Prostate gland (tissue), 2 donors: ENCODE data around the gene GULP1. TPM values are rescaled to one million over a fixed set of nuclear protein-coding genes. Genes with fewer than 3 reads are reported as not detected.
"Not testable (repeated sequence)": the region's sequence is repeated elsewhere in the genome, so short reads cannot be mapped to it uniquely, and the experiment has no call there.

Experiments used
- DNase-seq: peaks from one replicate; pipeline ENCODE4 v3.0.0-alpha.2; 2019; ENCODE audit warnings: low spot score
- H3K27ac ChIP-seq, 2 donors: fragments of 200-600 bp; sonication (generic); 2 replicates each; pipeline ENCODE4 v1.5.1; 2017 to 2019
- H3K27me3 ChIP-seq: fragments of 200-600 bp; sonication (generic); replicated peaks from 2 replicates; pipeline ENCODE4 v1.5.1; 2019; ENCODE audit not compliant: insufficient read depth
- H3K36me3 ChIP-seq, 2 donors: fragments of 200-600 bp; sonication (generic); 1 replicate in 1 of 2; 2 replicates in 1 of 2; pipeline versions ENCODE4 v1.5.1 to v1.8.1; 2017 to 2019
- H3K4me1 ChIP-seq: fragments of 200-600 bp; sonication (generic); replicated peaks from 2 replicates; pipeline ENCODE4 v1.5.1; 2019
- H3K4me3 ChIP-seq, 2 donors: fragments of 200-600 bp; sonication (generic); 2 replicates each; pipeline ENCODE4 v1.5.1; 2017 to 2019
- H3K9me3 ChIP-seq: fragments of 200-600 bp; sonication (generic); 2 replicates; pipeline ENCODE4 v1.5.1; 2017
- POLR2A ChIP-seq: fragments of 450-650 bp; IDR thresholded peaks from one replicate; pipeline ENCODE4 v1.6.1; 2016; ENCODE audit warnings: antibody characterized with exemption, mild to moderate bottlenecking
- POLR2AphosphoS5 ChIP-seq: sonication (generic); formaldehyde crosslinking; IDR thresholded peaks from one replicate; pipeline ENCODE4 v1.6.1; 2017; ENCODE audit warnings: antibody characterized with exemption
- WGBS: methylation state at CpG from one replicate; pipeline ENCODE4 v1.1.5; 2018; 5-methylcytosine and 5-hydroxymethylcytosine counted together
- intact Hi-C: fragments of 100-400 bp; cut with DNase I; formaldehyde crosslinking; loops from one replicate; pipeline ENCODE4 v1.14.2; 2022
- total RNA-seq, 2 donors: library from RNA; depleted of rRNA; stranded (reverse); fragments of >200 nt; gene quantifications; one replicate each; pipeline ENCODE4 v1.1.0, GENCODE V29; 2016
- TF ChIP-seq, protein P1 (sequence below), 4 experiments: fragments of 200-600 bp in 2 of 4; fragments of 450-650 bp in 2 of 4; sonication (generic) in 2 of 4; IDR thresholded peaks; 1 replicate in 3 of 4; 2 replicates in 1 of 4; pipeline ENCODE4 v1.5.1; 2016 to 2019; ENCODE audit warnings: antibody characterized with exemption in 4 of 4, mild to moderate bottlenecking in 2 of 4, moderate library complexity in 2 of 4

GULP1 gene
- total RNA-seq, 2 donors from 2014 or later, result 29.3 to 45.4 TPM

DNA sequence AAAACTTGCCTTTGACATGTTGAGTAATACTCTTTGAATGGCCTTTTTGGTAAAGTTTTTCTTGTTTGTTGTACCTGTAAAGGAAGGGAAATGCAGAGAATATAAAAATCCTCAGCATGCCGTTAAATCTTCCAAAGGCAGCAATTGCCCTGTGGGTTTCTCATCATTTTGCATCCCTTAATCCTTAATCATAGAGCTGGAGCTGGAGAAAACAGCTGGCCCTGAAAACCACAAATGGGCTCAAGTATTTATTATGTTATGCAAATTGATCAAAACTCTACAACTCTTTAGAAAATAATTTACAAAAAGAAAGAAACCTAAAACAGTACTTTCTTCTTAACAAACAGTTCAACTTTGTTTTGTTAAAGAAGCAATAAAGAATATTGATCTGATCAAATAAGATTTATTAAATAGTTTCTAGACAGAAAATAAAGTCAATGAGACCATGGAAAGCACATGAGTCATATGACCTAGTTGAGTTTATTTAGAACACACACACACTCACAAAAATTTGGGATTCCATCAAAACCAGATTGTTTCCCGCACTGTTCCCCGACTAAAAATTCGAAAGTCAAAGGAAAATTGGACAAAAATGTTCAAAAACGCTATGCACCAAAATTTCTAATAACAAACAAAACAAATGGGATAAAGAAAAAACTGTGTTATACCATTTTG, 309.0 kb downstream of the GULP1 start:
- WGBS, result 89% methylated on average over 5 of the region's 5 CpGs

DNA sequence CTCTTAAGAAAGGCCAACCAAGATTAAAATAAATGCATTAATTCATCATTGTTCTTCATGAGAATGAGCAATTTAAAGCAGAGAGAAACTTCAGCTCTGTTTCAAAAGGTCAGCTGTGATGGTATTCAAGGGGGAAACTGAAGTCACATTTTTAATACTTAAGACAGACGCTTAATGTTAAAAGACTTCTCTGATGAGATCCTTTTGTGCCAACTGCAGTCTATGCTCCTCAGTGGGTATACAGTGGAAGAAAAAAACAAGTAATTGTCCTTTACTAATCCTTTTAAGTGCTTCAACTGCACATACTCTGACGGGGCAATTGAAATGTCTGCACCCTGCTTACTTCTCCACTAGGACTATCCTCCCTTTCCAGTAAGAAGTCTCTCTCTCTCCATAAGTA, 309.7 kb downstream of the GULP1 start:
- DNase-seq, result no peak

More for the DNA sequence above, 309.0 kb downstream of the GULP1 start:
- H3K9me3 ChIP-seq, result no peaks in the 10 kb centered on the region
- no peaks in the 10 kb centered on the region for H3K27me3 ChIP-seq
- TF ChIP-seq, protein P1, sequence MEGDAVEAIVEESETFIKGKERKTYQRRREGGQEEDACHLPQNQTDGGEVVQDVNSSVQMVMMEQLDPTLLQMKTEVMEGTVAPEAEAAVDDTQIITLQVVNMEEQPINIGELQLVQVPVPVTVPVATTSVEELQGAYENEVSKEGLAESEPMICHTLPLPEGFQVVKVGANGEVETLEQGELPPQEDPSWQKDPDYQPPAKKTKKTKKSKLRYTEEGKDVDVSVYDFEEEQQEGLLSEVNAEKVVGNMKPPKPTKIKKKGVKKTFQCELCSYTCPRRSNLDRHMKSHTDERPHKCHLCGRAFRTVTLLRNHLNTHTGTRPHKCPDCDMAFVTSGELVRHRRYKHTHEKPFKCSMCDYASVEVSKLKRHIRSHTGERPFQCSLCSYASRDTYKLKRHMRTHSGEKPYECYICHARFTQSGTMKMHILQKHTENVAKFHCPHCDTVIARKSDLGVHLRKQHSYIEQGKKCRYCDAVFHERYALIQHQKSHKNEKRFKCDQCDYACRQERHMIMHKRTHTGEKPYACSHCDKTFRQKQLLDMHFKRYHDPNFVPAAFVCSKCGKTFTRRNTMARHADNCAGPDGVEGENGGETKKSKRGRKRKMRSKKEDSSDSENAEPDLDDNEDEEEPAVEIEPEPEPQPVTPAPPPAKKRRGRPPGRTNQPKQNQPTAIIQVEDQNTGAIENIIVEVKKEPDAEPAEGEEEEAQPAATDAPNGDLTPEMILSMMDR (IDR thresholded peaks at IDR 0.05), result no peak
- TF ChIP-seq POLR2AphosphoS5, result no peak
- TF ChIP-seq POLR2A, result no peak
- no peaks in the 10 kb centered on the region for H3K4me1 ChIP-seq
- no peak overlapping the region for H3K4me3 ChIP-seq
- no peak for DNase-seq
- H3K27ac ChIP-seq, result no peak overlapping the region
- no peaks in the 10 kb centered on the region for H3K36me3 ChIP-seq
- intact Hi-C loops, result no loop called here

DNA sequence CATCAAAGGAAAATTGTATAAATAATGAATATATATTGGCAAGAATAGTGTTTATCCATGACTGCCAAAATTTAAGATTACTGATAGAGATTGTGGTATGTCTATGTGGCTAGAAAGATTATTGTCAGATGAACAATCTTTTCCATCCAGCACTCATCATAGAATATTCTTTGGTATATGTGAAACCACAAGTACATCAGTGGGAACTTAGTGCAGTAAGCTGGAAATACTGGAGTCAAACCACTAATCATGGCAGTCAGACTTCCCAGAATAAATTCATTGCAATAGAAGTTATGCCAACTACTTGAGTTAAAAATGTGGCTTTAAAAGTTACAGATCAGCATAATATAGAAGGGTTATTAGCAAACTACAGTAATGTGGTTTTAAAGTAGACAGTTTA, 310.3 kb downstream of the GULP1 start:
- intact Hi-C loops, result no loop called here
- H3K27ac ChIP-seq, result no peak overlapping the region
- H3K9me3 ChIP-seq, result no peaks in the 10 kb centered on the region
- no peaks in the 10 kb centered on the region for H3K36me3 ChIP-seq
- H3K4me3 ChIP-seq, result no peak overlapping the region
- H3K27me3 ChIP-seq, result no peaks in the 10 kb centered on the region
- H3K4me1 ChIP-seq, result no peaks in the 10 kb centered on the region
- no peak for TF ChIP-seq POLR2AphosphoS5
- TF ChIP-seq POLR2A, result no peak
- TF ChIP-seq, protein P1 (IDR thresholded peaks at IDR 0.05), result no peak
- no peak for DNase-seq

More for the DNA sequence above, 309.7 kb downstream of the GULP1 start:
- intact Hi-C loops, result no loop called here
- Histone ChIP-seq H3K4me3 (no peak overlapping the region), H3K36me3 (no peaks in the 10 kb centered on the region), H3K27ac (no peak overlapping the region), H3K9me3 (no peaks in the 10 kb centered on the region), H3K4me1 (no peaks in the 10 kb centered on the region), H3K27me3 (no peaks in the 10 kb centered on the region)
- WGBS, result 82% methylated on average over 2 of the region's 2 CpGs
- TF ChIP-seq, protein P1 (IDR thresholded peaks at IDR 0.05), result no peak
- TF ChIP-seq POLR2AphosphoS5 (no peak), POLR2A (no peak)

DNA sequence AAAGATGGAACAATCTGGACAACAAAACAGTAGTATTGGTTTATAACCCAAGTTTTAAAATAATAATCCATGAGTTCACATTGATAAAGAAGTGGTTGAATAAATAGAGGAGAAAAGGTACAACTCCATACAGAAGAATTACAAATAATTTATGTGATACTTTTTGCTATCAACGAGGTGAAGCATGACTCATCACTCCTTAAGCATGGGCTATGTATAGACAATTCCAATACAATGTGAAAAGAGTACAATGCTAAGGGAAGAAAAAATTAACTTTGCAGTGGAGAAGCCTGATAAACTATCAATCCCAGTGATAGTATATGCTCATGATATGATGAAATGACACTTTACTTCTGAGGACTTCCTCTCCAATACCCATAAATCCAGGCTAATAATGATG, 312.9 kb downstream of the GULP1 start:
- 70% methylated on average over 1 of the region's 1 CpG for WGBS
- no peaks in the 10 kb centered on the region for H3K27me3 ChIP-seq

DNA sequence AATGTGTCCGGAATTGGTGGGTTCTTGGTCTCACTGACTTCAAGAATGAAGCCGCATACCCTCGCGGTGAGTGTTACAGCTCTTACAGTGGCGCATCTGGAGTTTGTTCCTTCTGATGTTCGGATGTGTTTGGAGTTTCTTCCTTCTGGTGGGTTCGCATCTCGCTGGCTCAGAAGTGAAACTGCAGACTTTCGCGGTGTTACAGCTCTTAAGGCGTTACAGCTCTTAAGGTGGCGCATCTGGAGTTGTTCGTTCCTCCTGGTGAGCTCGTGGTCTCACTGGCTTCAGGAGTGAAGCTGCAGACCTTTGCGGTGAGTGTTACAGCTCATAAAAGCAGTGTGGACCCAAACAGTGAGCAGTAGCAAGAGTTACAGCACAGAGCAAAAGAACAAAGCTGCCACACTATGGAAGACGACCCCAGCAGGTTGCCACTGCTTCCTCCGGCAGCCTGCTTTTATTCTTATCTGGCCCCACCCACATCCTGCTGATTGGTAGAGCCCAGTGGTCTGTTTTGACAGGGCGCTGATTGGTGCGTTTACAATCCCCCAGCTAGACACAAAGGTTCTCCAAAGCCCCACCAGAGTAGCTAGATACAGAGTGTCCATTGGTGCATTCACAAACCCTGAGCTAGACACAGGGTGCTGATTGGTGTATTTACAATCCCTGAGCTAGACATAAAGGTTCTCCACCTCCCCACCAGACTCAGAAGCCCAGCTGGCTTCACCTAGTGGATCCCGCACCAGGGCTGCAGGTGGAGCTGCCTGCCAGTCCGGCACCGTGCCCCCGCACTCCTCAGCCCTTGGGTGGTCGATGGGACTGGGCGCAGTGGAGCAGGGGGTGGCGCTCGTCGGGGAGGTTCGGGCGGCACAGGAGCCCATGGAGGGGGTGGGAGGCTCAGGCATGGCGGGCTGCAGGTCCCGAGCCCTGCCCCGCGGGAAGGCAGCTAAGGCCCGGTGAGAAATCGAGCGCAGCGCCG, 314.2 kb downstream of the GULP1 start:
- H3K4me3 ChIP-seq, H3K27me3 ChIP-seq, DNase-seq, H3K9me3 ChIP-seq, intact Hi-C loops, H3K4me1 ChIP-seq, H3K27ac ChIP-seq, H3K36me3 ChIP-seq: not testable (repeated sequence)
- 94% methylated on average over 33 of the region's 39 CpGs for WGBS

More for the DNA sequence above, 312.9 kb downstream of the GULP1 start:
- H3K27ac ChIP-seq, result no peak overlapping the region
- no peak for DNase-seq
- intact Hi-C loops, result no loop called here
- H3K4me3 ChIP-seq, result no peak overlapping the region
- no peaks in the 10 kb centered on the region for H3K4me1 ChIP-seq
- no peaks in the 10 kb centered on the region for H3K36me3 ChIP-seq
- TF ChIP-seq, protein P1 (IDR thresholded peaks at IDR 0.05), result no peak
- TF ChIP-seq POLR2A, result no peak
- TF ChIP-seq POLR2AphosphoS5, result no peak
- H3K9me3 ChIP-seq, result no peaks in the 10 kb centered on the region

DNA sequence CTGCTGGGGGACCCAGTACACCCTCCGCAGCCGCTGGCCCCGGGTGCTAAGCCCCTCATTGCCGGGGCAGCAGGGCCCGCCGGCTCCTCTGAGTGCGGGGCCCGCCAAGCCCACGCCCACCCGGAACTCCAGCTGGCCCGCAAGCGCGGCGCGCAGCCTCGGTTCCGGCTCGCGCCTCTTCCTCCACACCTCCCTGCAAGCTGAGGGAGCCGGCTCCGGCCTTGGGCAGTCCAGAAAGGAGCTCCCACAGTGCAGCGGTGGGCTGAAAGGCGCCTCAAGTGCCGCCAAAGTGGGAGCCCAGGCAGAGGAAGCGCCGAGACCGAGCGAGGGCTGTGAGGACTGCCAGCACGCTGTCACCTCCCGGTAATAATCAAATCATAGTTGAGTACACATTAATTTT, 314.9 kb downstream of the GULP1 start:
- intact Hi-C loops, H3K27ac ChIP-seq, H3K4me3 ChIP-seq: not testable (repeated sequence)

More for the DNA sequence above, 314.9 kb downstream of the GULP1 start:
- not testable (repeated sequence) for H3K9me3 ChIP-seq, H3K36me3 ChIP-seq, DNase-seq, H3K4me1 ChIP-seq, H3K27me3 ChIP-seq
- WGBS, result 98% methylated on average over 29 of the region's 30 CpGs
